Esophagus (tissue), 2 donors: ENCODE results near the gene MARCHF10. TPM values are rescaled to one million over a fixed set of nuclear protein-coding genes. Genes with fewer than 3 reads are reported as not detected.
"Not testable (repeated sequence)": the region's sequence is repeated elsewhere in the genome, so short reads cannot be mapped to it uniquely, and the experiment has no call there.

ENCODE experiments used
- H3K27ac ChIP-seq, 2 donors: one replicate each; pipeline ENCODE4 v1.5.1; 2013; ENCODE audit warnings: low read depth in 2 of 2, mild to moderate bottlenecking in 2 of 2, inconsistent platforms in 1 of 2, low read length in 1 of 2, moderate library complexity in 1 of 2
- H3K27me3 ChIP-seq, 2 donors: one replicate each; pipeline ENCODE4 v1.6.1; 2013; ENCODE audit warnings: low read length in 2 of 2, control low read depth in 1 of 2, mild to moderate bottlenecking in 1 of 2; ENCODE audit not compliant: insufficient read depth in 2 of 2, control insufficient read depth in 1 of 2
- H3K36me3 ChIP-seq, 2 donors: one replicate each; pipeline ENCODE4 v1.6.1; 2013; ENCODE audit warnings: low read length in 1 of 2; ENCODE audit not compliant: control insufficient read depth in 2 of 2, insufficient read depth in 2 of 2
- H3K4me1 ChIP-seq, 2 donors: one replicate each; pipeline ENCODE4 v1.6.1; 2013; ENCODE audit warnings: low read length in 1 of 2; ENCODE audit not compliant: control insufficient read depth in 2 of 2, insufficient read depth in 2 of 2
- H3K4me3 ChIP-seq, 2 donors: one replicate each; pipeline ENCODE4 v1.5.1; 2013; ENCODE audit warnings: low read length in 2 of 2, mild to moderate bottlenecking in 2 of 2, low read depth in 1 of 2, moderate library complexity in 1 of 2
- H3K9me3 ChIP-seq, 2 donors: one replicate each; pipeline ENCODE4 v1.6.1; 2013; ENCODE audit warnings: mild to moderate bottlenecking in 2 of 2, low read depth in 1 of 2, low read length in 1 of 2, moderate library complexity in 1 of 2; ENCODE audit not compliant: control insufficient read depth in 2 of 2, insufficient read depth in 1 of 2
- WGBS, 2 donors: extraction: QIAGEN DNeasy Blood & Tissue Kit; methylation state at CpG; one replicate each; pipeline ENCODE4 v1.1.7; 2013; 5-methylcytosine and 5-hydroxymethylcytosine counted together
- polyA plus RNA-seq, 2 donors: library from polyadenylated mRNA; stranded (reverse); fragments of 200-250 nt; gene quantifications; one replicate each; pipeline ENCODE4 v1.2.3, GENCODE V29; 2013
- donor health status: healthy with polysubstance abuse.
- donor health status: Bipolar disorder and iron deficiency.

Gene MARCHF10
- polyA plus RNA-seq, 2 donors = 0.10 to 0.14 TPM

DNA sequence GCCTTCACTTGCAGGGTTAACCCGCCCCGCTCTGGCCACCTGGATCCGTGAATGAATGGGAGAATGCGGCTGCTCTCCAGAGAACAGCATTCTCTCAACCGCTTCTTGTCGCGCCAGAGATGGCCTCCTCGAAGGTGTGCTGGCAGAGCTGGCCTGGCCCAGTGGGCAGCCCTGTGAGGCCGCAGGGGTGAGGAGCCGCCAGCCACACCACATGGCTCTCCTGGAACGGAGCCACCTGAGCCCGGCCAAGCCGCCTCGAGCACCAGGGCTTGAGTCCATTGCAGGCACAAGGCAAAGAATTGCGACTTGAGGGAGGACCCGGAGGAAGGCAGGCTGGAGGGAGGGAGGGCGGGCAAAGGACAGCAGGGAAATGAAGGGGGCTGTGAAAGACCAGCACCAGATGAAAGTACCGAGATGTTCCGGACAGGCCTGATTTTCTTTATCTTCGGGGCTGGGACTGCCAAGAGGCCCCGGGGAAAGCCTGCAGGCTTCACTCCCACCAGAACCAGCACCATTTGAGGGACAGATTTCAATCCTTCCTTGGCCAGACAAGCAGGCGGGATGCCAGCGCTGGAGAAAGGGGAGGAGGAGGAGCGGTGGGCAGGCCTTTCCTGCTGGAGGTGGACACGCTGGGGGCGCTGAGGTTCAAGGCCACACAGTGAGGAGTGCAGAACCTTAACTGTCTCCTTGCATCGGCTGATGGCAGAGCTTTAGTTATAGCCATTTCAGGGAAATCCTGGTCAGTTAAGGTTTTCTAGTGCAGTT, 111.2 kb downstream of the MARCHF10 start:
- 56 to 63% methylated on average over 26 to 27 of the region's 27 CpGs for WGBS, 2 donors
- H3K36me3 ChIP-seq = peaks cover 0 to 3% of the 10 kb centered on the region in 2 donors
- no peaks in the 10 kb centered on the region for H3K27me3 ChIP-seq
- peaks cover 0 to 25% of the 10 kb centered on the region in 2 donors for H3K4me1 ChIP-seq
- no peak overlapping the region for H3K27ac ChIP-seq
- no peaks in the 10 kb centered on the region for H3K9me3 ChIP-seq
- H3K4me3 ChIP-seq = no peak overlapping the region

DNA sequence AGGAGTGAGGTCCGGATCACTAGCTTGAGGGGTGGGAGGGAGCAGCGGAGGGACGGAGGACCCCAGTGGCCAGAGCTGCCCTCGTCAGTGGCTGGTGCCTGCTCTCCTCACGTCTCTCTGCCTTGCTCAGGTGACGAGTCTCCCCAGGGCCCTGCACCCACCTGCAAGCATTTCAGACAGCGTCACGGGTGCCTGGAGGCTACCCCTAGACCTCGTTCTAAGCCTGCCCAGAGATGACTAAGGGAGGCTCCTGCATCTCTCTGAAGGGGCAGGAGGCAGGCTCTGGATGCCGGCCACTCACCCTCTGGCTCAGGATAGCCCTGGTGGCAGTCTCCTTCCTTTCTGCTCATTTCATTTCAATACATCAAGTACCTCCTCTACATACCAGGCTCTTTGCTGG, 111.9 kb downstream of the MARCHF10 start:
- Histone ChIP-seq H3K27me3 (no peaks in the 10 kb centered on the region), H3K36me3 (peaks cover 0 to 3% of the 10 kb centered on the region in 2 donors), H3K27ac (no peak overlapping the region), H3K4me3 (no peak overlapping the region), H3K4me1 (peaks cover 0 to 25% of the 10 kb centered on the region in 2 donors), H3K9me3 (no peaks in the 10 kb centered on the region)
- 62 to 75% methylated on average over 10 of the region's 10 CpGs for WGBS, 2 donors

DNA sequence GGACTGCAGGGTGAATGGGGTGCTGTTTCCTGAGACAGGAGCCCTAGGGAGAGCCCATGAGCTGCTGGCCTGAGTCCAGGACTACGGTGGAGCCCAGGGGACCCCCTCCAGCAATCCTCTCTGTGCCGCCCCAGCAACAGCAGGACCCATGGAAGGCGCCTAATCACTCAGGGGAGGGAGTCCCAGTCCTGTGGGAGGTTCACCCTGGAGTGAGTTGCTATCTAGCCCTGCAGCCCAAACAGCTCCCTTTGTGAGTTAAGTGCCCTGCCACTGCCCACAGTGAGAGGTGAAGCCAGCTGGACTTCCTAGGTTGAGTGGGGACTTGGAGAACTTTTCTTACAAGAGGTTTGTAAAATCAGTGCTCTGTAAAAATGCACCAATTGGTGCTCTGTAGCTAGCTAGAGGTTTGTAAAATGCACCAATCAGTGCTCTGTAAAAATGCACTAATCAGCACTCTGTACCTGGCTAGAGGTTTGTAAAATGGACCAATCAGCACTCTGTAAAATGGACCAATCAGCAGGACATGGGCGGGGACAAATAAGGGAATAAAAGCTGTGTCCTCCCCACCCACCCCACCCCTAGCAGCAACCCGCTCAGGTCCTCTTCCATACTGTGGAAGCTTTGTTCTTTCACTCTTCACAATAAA, 112.9 kb downstream of the MARCHF10 start:
- H3K36me3 ChIP-seq, H3K4me3 ChIP-seq, H3K27me3 ChIP-seq, H3K9me3 ChIP-seq: not testable (repeated sequence)
- H3K4me1 ChIP-seq = peaks cover 0 to 26% of the 10 kb centered on the region in 2 donors
- peak overlapping the region; percentile 7 to 13 for H3K27ac ChIP-seq
- 77% methylated on average over 5 of the region's 5 CpGs for WGBS, 2 donors

DNA sequence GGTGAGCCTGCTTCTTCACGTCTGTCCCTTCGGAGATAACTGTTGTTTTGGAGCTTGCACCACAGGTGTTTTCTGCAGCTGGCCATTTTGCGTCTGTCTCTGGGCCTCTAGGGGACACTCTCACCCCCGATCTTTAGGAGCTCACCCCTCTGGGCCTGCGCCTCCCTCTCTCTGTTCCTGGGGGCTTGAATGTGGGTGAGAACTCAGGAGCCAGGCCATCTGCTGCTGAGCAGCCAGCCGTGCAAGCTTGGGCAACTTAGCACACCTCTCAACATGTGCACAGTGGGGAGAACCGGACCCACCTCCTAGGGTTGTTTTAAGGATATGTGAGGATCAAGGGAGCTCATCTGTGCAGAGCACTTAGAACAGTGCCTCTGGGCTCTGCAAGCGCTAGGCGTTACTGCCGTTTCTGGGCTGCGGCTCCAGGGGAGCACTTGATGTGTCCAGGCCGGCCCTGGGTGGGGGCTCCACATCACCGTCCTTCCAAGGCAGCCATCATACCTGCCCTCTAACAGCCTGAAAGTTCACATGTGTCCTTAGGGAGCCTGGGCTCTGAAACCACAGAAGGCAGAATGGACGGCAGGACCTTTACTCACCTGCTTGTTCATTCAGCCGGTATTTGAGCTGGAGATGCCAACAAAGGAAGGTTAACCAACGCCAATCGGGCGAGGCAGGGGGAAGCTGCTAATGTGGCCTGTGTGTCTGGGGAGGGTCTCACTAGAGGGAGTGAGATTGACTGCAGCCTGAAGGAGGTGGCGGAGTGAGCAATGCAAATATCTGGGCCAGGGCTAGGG, 114.3 kb downstream of the MARCHF10 start:
- no peaks in the 10 kb centered on the region for H3K9me3 ChIP-seq
- H3K4me1 ChIP-seq = peaks cover 0 to 27% of the 10 kb centered on the region in 2 donors
- H3K27ac ChIP-seq = peak overlapping the region; percentile 39 to 56
- H3K36me3 ChIP-seq = peaks cover 0 to 12% of the 10 kb centered on the region in 2 donors
- 52 to 62% methylated on average over 19 of the region's 19 CpGs for WGBS, 2 donors
- H3K4me3 ChIP-seq = no peak overlapping the region
- no peaks in the 10 kb centered on the region for H3K27me3 ChIP-seq

DNA sequence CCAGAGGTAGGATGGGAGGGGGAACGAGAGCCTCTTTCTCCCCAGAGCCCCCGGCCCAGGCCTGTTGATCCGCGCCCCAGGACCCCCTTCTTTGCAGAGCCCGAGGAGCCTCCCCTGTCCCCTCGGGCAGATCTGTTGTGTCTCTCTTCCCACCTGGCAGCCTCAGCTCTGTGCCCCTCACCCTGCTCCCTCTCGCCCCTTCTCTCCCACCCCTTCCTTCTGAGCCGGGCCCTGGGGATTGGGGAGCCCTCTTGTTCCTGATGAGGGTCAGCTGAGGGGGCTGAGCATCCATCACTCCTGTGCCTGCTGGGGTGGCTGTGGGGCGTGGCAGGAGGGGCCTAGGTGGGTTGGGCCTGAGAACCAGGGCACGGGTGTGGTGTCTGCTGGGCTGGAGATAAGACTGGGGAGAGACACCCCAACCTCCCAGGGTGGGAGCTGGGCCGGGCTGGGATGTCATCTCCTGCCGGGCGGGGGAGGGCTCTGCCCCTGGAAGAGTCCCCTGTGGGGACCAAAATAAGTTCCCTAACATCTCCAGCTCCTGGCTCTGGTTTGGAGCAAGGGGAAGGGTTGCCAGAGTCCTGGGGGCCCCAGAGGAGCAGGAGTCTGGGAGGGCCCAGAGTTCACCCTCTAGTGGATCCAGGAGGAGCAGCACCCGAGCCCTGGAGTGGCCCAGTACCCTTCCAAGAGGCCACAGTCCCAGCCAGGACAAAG, 115.2 kb downstream of the MARCHF10 start:
- 62 to 77% methylated on average over 14 of the region's 14 CpGs for WGBS, 2 donors
- peak overlapping the region; percentile 25 to 34 for H3K27ac ChIP-seq
- no peaks in the 10 kb centered on the region for H3K9me3 ChIP-seq
- H3K27me3 ChIP-seq = no peaks in the 10 kb centered on the region
- peaks cover 0 to 30% of the 10 kb centered on the region in 2 donors for H3K4me1 ChIP-seq
- no peak overlapping the region for H3K4me3 ChIP-seq
- peaks cover 0 to 19% of the 10 kb centered on the region in 2 donors for H3K36me3 ChIP-seq

DNA sequence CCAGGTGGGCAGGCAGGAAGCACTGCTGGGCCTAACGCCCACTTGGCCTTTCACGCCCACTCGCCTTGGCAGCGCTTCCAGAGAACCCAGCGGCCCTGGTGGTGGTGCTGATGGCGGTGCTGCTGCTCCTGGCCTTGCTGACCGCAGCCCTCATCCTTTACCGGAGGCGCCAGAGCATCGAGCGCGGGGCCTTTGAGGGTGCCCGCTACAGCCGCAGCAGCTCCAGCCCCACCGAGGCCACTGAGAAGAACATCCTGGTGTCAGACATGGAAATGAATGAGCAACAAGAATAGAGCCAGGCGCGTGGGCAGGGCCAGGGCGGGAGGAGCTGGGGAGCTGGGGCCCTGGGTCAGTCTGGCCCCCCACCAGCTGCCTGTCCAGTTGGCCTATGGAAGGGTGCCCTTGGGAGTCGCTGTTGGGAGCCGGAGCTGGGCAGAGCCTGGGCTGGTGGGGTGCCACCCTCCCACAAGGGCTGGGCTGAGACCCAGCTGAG, 115.9 kb downstream of the MARCHF10 start:
- Histone ChIP-seq H3K36me3 (peaks cover 0 to 19% of the 10 kb centered on the region in 2 donors), H3K27me3 (no peaks in the 10 kb centered on the region), H3K9me3 (no peaks in the 10 kb centered on the region), H3K27ac (peak overlapping the region in 1 of 2 donors; percentile 23), H3K4me3 (no peak overlapping the region), H3K4me1 (peaks cover 0 to 28% of the 10 kb centered on the region in 2 donors)
- 74 to 80% methylated on average over 19 to 20 of the region's 20 CpGs for WGBS, 2 donors

DNA sequence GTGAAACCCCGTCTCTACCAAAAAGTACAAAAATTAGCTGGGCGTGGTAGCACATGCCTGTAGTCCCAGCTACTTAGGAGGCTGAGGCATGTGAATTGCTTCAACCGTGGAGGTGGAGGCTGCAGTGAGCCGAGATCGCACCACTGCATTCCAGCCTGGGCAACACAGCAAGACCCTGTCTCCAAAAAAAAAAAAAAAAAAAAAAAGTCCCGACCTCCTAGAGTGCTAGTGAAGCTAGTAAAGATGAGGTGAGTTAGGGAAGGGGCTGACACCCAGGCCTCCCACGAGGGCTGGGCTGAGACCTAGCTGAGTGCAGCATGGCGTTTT, 116.6 kb downstream of the MARCHF10 start:
- H3K36me3 ChIP-seq = peaks cover 0 to 19% of the 10 kb centered on the region in 2 donors
- H3K4me1 ChIP-seq = peaks cover 0 to 26% of the 10 kb centered on the region in 2 donors
- not testable (repeated sequence) for H3K27ac ChIP-seq, H3K9me3 ChIP-seq, H3K4me3 ChIP-seq, H3K27me3 ChIP-seq
- 74 to 77% methylated on average over 8 of the region's 8 CpGs for WGBS, 2 donors

DNA sequence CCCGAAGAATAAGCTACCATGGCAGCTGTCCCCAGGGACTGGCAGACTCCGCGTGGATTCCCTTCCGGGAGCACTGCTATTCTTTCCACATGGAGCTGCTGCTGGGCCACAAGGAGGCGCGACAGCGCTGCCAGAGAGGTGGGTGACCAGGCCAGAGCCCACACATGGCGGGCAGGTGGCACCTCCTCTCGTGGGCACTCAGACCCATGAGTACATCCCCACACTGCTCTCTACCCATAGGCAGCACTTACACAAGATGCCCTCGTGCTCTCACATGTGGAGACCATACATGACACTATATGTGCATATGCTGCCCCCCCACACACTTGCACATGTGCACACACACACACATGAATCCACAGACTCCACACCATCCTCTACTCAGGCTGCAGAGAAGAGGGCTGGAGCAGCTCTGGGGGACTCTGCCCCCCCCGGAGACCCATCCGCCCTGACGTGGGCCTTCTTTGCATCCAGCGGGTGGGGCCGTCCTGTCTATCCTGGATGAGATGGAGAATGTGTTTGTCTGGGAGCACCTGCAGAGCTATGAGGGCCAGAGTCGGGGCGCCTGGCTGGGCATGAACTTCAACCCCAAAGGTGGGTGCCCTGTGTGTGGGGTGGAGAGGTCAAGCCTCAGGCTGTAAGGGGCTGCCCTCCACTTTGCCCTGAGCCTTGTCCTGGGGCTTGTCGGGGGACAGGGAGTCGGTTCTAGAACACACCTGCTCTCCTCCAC, 117.8 kb downstream of the MARCHF10 start:
- Histone ChIP-seq H3K27ac (no peak overlapping the region), H3K9me3 (no peaks in the 10 kb centered on the region), H3K4me3 (no peak overlapping the region), H3K4me1 (peaks cover 0 to 25% of the 10 kb centered on the region in 2 donors), H3K36me3 (peaks cover 0 to 19% of the 10 kb centered on the region in 2 donors), H3K27me3 (no peaks in the 10 kb centered on the region)
- 85% methylated on average over 19 of the region's 19 CpGs for WGBS, 2 donors
